ENCODE measurements around the gene CLTC.
A peak's percentile ranks its signal among the peaks of the same experiment; 100 is the strongest.

The CLTC gene

GRCh38 chr17:59678918-59679317, 59.2 kb downstream of the CLTC start:
- DNase-seq (ENCODE audit: extremely low read depth in 1 of 2, low read depth in 1 of 2): no peak

GRCh38 chr17:59680314-59680713, 60.6 kb downstream of the CLTC start:
- no peak for DNase-seq (ENCODE audit: extremely low read depth in 1 of 2, low read depth in 1 of 2)

- no peak for DNase-seq (ENCODE audit: extremely low read depth in 1 of 2, low read depth in 1 of 2)
These were observed 63.6 kb downstream of the CLTC start for GRCh38 chr17:59683283-59683682.

GRCh38 chr17:59684967-59685366, 65.3 kb downstream of the CLTC start:
- DNase-seq (ENCODE audit: extremely low read depth in 1 of 2, low read depth in 1 of 2): no peak

- DNase-seq (ENCODE audit: extremely low read depth in 1 of 2, low read depth in 1 of 2): no peak
These were observed 68.3 kb downstream of the CLTC start for GRCh38 chr17:59688008-59688407.

- DNase-seq (ENCODE audit: extremely low read depth in 1 of 2, low read depth in 1 of 2): no peak
These were observed 68.8 kb downstream of the CLTC start for GRCh38 chr17:59688496-59688895.

GRCh38 chr17:59693582-59693981, 73.9 kb downstream of the CLTC start:
- DNase-seq (ENCODE audit: extremely low read depth in 1 of 2, low read depth in 1 of 2): no peak

- no peak for DNase-seq (ENCODE audit: extremely low read depth in 1 of 2, low read depth in 1 of 2)
These were observed 74.6 kb downstream of the CLTC start for GRCh38 chr17:59694344-59694743.

- DNase-seq (ENCODE audit: extremely low read depth in 1 of 2, low read depth in 1 of 2): no peak
These were observed 76.4 kb downstream of the CLTC start for GRCh38 chr17:59695945-59696681.

- DNase-seq (ENCODE audit: extremely low read depth in 1 of 2, low read depth in 1 of 2): no peak
These were observed 77.1 kb downstream of the CLTC start for GRCh38 chr17:59696682-59697277.

- DNase-seq (ENCODE audit: extremely low read depth in 1 of 2, low read depth in 1 of 2): no peak
These were observed 78.4 kb downstream of the CLTC start for GRCh38 chr17:59698143-59698542.

- no peak for DNase-seq (ENCODE audit: extremely low read depth in 1 of 2, low read depth in 1 of 2)
These were observed 79.5 kb downstream of the CLTC start for GRCh38 chr17:59699218-59699617.

- DNase-seq (ENCODE audit: extremely low read depth in 1 of 2, low read depth in 1 of 2): no peak
These were observed 80.1 kb downstream of the CLTC start for GRCh38 chr17:59699786-59700185.

GRCh38 chr17:59702304-59702703, 82.6 kb downstream of the CLTC start:
- DNase-seq (ENCODE audit: extremely low read depth in 1 of 2, low read depth in 1 of 2): no peak

GRCh38 chr17:59707149-59707970, 87.7 kb downstream of the CLTC start, which contains the start of the genes PTRH2 and VMP1:
Gene PTRH2, minus strand, starts transcription at chr17:59707430. Its CDS starts 9,452 bp downstream, at chr17:59697978.
Gene VMP1, plus strand, starts transcription at chr17:59707654. Its CDS starts 23,793 bp downstream, at chr17:59731447.
- DNase-seq (ENCODE audit: extremely low read depth in 1 of 2, low read depth in 1 of 2): peak; percentile 86 to 96

GRCh38 chr17:59707971-59708430, 88.3 kb downstream of the CLTC start:
- no peak for DNase-seq (ENCODE audit: extremely low read depth in 1 of 2, low read depth in 1 of 2)

GRCh38 chr17:59711936-59712335, 92.2 kb downstream of the CLTC start:
- no peak for DNase-seq (ENCODE audit: extremely low read depth in 1 of 2, low read depth in 1 of 2)

GRCh38 chr17:59712862-59713261, 93.2 kb downstream of the CLTC start:
- no peak for DNase-seq (ENCODE audit: extremely low read depth in 1 of 2, low read depth in 1 of 2)

- DNase-seq (ENCODE audit: extremely low read depth in 1 of 2, low read depth in 1 of 2): no peak
These were observed 94.6 kb downstream of the CLTC start for GRCh38 chr17:59714255-59714654.

GRCh38 chr17:59716427-59716826, 96.7 kb downstream of the CLTC start:
- no peak for DNase-seq (ENCODE audit: extremely low read depth in 1 of 2, low read depth in 1 of 2)

GRCh38 chr17:59719526-59719925, 99.8 kb downstream of the CLTC start:
- DNase-seq (ENCODE audit: extremely low read depth in 1 of 2, low read depth in 1 of 2): no peak

All from stimulated activated CD8-positive, alpha-beta memory T cell treated with anti-CD3 and anti-CD28 coated beads, Interleukin-7, amount 100 ng/mL, for 48 hours (primary cell).